ENCODE data around the gene C10orf105.

Gene C10orf105

GRCh38 chr10:71737001-71737833, 17.6 kb upstream of the C10orf105 start:
- no peak for DNase-seq

- no peak for DNase-seq
These were observed 17.0 kb upstream of the C10orf105 start for GRCh38 chr10:71736570-71736952.

GRCh38 chr10:71735709-71736569, 16.4 kb upstream of the C10orf105 start:
- no peak for DNase-seq

GRCh38 chr10:71734797-71735196, 15.2 kb upstream of the C10orf105 start:
- no peak for DNase-seq

- no peak for DNase-seq
These were observed 12.2 kb upstream of the C10orf105 start for GRCh38 chr10:71731791-71732190.

- no peak for DNase-seq
These were observed 9.6 kb upstream of the C10orf105 start for GRCh38 chr10:71729161-71729636.

GRCh38 chr10:71727738-71728737, 8.5 kb upstream of the C10orf105 start:
- no peak for DNase-seq

GRCh38 chr10:71727105-71727737, 7.6 kb upstream of the C10orf105 start:
- no peak for DNase-seq

GRCh38 chr10:71726580-71727104, 7.1 kb upstream of the C10orf105 start:
- DNase-seq: no peak

- DNase-seq: no peak
These were observed 6.5 kb upstream of the C10orf105 start for GRCh38 chr10:71725998-71726579.

GRCh38 chr10:71725249-71725648, 5.7 kb upstream of the C10orf105 start:
- DNase-seq: no peak

GRCh38 chr10:71724539-71724938, 5.0 kb upstream of the C10orf105 start:
- DNase-seq: no peak

GRCh38 chr10:71723311-71723710, 3.7 kb upstream of the C10orf105 start:
- no peak for DNase-seq

- no peak for DNase-seq
These were observed 3.3 kb upstream of the C10orf105 start for GRCh38 chr10:71722849-71723248.

- DNase-seq: no peak
These were observed 1.7 kb upstream of the C10orf105 start for GRCh38 chr10:71721313-71721712.

GRCh38 chr10:71720288-71720687, 710 bp upstream of the C10orf105 start:
- no peak for DNase-seq

GRCh38 chr10:71719042-71719441, 536 bp downstream of the C10orf105 start:
- no peak for DNase-seq

- no peak for DNase-seq
These were observed 1.3 kb downstream of the C10orf105 start for GRCh38 chr10:71718165-71718698.

GRCh38 chr10:71717551-71717951, 2.0 kb downstream of the C10orf105 start:
- no peak for DNase-seq

- no peak for DNase-seq
These were observed 2.5 kb downstream of the C10orf105 start for GRCh38 chr10:71717056-71717455.

GRCh38 chr10:71716426-71716825, 3.2 kb downstream of the C10orf105 start:
- no peak for DNase-seq
